ENCODE data around the gene OSBPL3. TPM values are rescaled to one million over a fixed set of nuclear protein-coding genes. Genes with fewer than 3 reads are reported as not detected.

The OSBPL3 gene
- total and polyA plus RNA-seq, 2 donors (not counting 3 experiments of a cell fraction or from before 2014, with no cell fraction given): 7.5 to 27.1 TPM

- BruUV-seq (replicated peaks): no TSS peak
- no peaks in the 10 kb centered on the region for H3K4me1 ChIP-seq (ENCODE audit: control insufficient read depth, extremely low read depth, insufficient read depth, low read length)
- intact Hi-C loops (cut with micrococcal nuclease): loop anchor here (5.0 kb wide), 1 partner anchor 363 kb away; no protein-coding TSS in a partner anchor
- DNase-seq (ENCODE audit: low read depth, low spot score) (no peak), FAIRE-seq (no peak)
- H3K79me2 ChIP-seq (ENCODE audit: control insufficient read depth, insufficient read depth, low read length): no peaks in the 10 kb centered on the region
- H3K27me3 ChIP-seq (ENCODE audit: control insufficient read depth in 2 of 2, insufficient read depth in 2 of 2, low read length in 2 of 2): peaks cover 14 to 17% of the 10 kb centered on the region in 2 experiments
- H3K9me1 ChIP-seq (replicated peaks; ENCODE audit: control insufficient read depth, extremely low read depth, insufficient read depth, low read length): no peaks in the 10 kb centered on the region
- ChIA-PET POLR2A (no interaction called here), CTCF (interaction anchor here (0.7 to 2.0 kb wide), 5 partner anchors 17 to 328 kb away, joined by 3 to 9 read pairs (median 4); no protein-coding TSS in a partner anchor)
- H3K9me3 ChIP-seq (replicated peaks; ENCODE audit: control insufficient read depth, insufficient read depth, low read length): no peaks in the 10 kb centered on the region
- dilution Hi-C loops (cut with MboI; ENCODE audit: extremely low pct_ligation_motif_present, low sequenced_read_pairs): no loop called here
- no peaks in the 10 kb centered on the region for H3K36me3 ChIP-seq (ENCODE audit: control insufficient read depth in 2 of 2, extremely low read depth in 1 of 2, insufficient read depth in 2 of 2, low read length in 2 of 2)
- H4K20me1 ChIP-seq (replicated peaks; ENCODE audit: control insufficient read depth, extremely low read depth, insufficient read depth, low read length): no peaks in the 10 kb centered on the region
- no peak overlapping the region for H2AFZ ChIP-seq (ENCODE audit: low read depth, low read length)
- no peak overlapping the region for H3K4me3 ChIP-seq (replicated peaks in 1 of 3; ENCODE audit: insufficient read depth in 1 of 3, low read depth in 1 of 3, low read length in 3 of 3)
- no peak overlapping the region for H3K9ac ChIP-seq (replicated peaks; ENCODE audit: extremely low read depth, insufficient read depth, low read length)
- H3K27ac ChIP-seq (ENCODE audit: insufficient read depth, low read depth, low read length): no peak overlapping the region
- H3K4me2 ChIP-seq (ENCODE audit: insufficient read depth, low read length): no peak overlapping the region
- TF ChIP-seq POLR2AphosphoS5 (IDR thresholded peaks at IDR 0.05; ENCODE audit: insufficient read depth, low read depth, low read length) (no peak), POLR2A (IDR thresholded peaks at IDR 0.05; ENCODE audit: low read depth, low read length) (no peak), CTCF (IDR thresholded peaks at IDR 0.05; ENCODE audit: extremely low read depth in 1 of 2, insufficient read depth in 1 of 2, low read depth in 1 of 2, low read length in 2 of 2) (no peak), FOS (IDR thresholded peaks at IDR 0.05; ENCODE audit: borderline replicate concordance, insufficient read depth, low read length) (no peak), MYC (IDR thresholded peaks at IDR 0.05; ENCODE audit: low read depth, low read length) (no peak), EZH2 (IDR thresholded peaks at IDR 0.05; ENCODE audit: borderline replicate concordance, low read depth, low read length, severe bottlenecking) (no peak), GATA2 (IDR thresholded peaks at IDR 0.05; ENCODE audit: insufficient read depth, insufficient read length, low read depth, low read length) (no peak), JUN (IDR thresholded peaks at IDR 0.05; ENCODE audit: borderline replicate concordance, insufficient read depth, insufficient read length, low read depth) (no peak), MAX (IDR thresholded peaks at IDR 0.05; ENCODE audit: insufficient read depth, insufficient read length) (no peak)
These were observed 214.8 kb downstream of the OSBPL3 start for GRCh38 chr7:24764972-24765744.

All from endothelial cell of umbilical vein (primary cell).